ENCODE measurements around the gene ROM1. TPM values are rescaled to one million over a fixed set of nuclear protein-coding genes. Genes with fewer than 3 reads are reported as not detected.

ROM1 gene
- total RNA-seq, 4 donors from 2014 or later = 3.0 to 18.3 (median 10.7) TPM

DNA sequence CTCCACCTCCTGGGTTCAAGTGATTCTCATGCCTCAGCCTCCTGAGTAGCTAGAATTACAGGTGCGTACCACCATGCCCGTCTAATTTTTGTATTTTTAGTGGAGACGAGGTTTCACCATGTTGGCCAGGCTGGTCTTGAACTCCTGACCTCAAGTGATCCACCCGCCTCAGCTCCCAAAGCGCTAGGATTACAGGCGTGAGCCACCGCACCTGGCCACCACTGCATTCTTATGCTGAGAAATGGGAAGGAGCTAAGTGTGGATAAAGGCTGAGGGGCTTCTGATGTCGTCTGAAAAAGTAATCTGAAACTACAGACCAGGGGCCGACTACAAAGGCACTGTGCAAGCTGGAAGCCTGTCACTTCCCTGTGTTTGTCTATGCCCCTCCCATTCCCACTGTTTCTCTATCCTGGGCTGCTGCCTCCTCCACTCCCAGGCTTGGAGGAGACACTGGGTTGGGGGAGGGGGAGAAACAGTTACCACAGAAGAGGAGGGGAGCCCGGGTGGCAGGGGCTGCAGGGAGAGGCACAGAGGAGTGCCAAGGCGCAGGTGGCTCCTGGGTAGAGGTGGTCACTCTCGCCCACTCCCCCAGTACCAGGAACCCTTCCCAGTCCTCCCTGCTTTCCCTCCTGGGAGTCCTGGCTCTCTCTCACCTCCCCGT, 8.5 kb upstream of the ROM1 start:
- H3K36me3 ChIP-seq = peaks cover 0 to 60% of the 10 kb centered on the region in 2 donors
- TF ChIP-seq CTCF (IDR thresholded peaks at IDR 0.05) (no peak), EP300 (IDR thresholded peaks at IDR 0.05) (no peak), POLR2A (IDR thresholded peaks at IDR 0.05) (no peak), POLR2AphosphoS5 (IDR thresholded peaks at IDR 0.05) (no peak)
- WGBS, 2 donors (ENCODE audit: low coverage in 1 of 2) = 74 to 80% methylated on average over 7 to 8 of the region's 13 CpGs

DNA sequence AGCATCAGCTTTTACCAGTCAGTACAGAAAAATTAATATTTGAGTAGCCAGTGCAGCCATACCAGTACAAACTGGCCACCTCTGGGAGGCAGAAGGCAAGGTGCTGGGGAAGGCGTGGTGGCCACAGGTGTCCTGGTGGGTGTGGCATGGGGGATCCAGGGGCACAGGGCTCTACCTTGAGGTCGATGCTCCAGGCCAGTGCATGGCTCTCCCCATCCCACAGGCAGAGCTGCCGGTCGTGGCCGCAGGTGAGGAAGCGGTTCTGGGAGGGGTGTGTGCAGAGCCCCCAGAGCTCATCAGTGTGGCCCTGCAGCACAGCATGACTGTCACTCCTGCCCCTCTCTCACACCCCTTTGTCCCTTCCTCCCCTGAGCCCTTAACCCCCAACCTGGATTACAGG, 7.6 kb upstream of the ROM1 start:
- Histone ChIP-seq H3K27me3 (no peaks in the 10 kb centered on the region), H3K4me3 (no peak overlapping the region), H3K27ac (no peak overlapping the region), H3K4me1 (peaks cover 0 to 36% (median 6%) of the 10 kb centered on the region in 3 donors), H3K36me3 (peaks cover 0 to 69% of the 10 kb centered on the region in 2 donors), H3K9me3 (no peaks in the 10 kb centered on the region)
- 83 to 90% methylated on average over 2 to 6 of the region's 6 CpGs for WGBS, 2 donors (ENCODE audit: low coverage in 1 of 2)
- no peak for ATAC-seq
- TF ChIP-seq POLR2A (IDR thresholded peaks at IDR 0.05) (no peak), POLR2AphosphoS5 (IDR thresholded peaks at IDR 0.05) (no peak), EP300 (IDR thresholded peaks at IDR 0.05) (no peak), CTCF (IDR thresholded peaks at IDR 0.05) (no peak)

More for the DNA sequence above, 8.5 kb upstream of the ROM1 start:
- H3K9me3 ChIP-seq = no peaks in the 10 kb centered on the region
- H3K4me3 ChIP-seq = no peak overlapping the region
- no peaks in the 10 kb centered on the region for H3K27me3 ChIP-seq
- no peak for ATAC-seq
- H3K27ac ChIP-seq = no peak overlapping the region
- peaks cover 3 to 36% (median 12%) of the 10 kb centered on the region in 3 donors for H3K4me1 ChIP-seq

- peaks cover 0 to 73% of the 10 kb centered on the region in 2 donors for H3K36me3 ChIP-seq
- no CpG with 5 or more reads among the region's 15 CpGs for WGBS, 2 donors (ENCODE audit: low coverage in 1 of 2)
These were observed 7.2 kb upstream of the ROM1 start for GRCh38 chr11:62605902-62606301.

DNA sequence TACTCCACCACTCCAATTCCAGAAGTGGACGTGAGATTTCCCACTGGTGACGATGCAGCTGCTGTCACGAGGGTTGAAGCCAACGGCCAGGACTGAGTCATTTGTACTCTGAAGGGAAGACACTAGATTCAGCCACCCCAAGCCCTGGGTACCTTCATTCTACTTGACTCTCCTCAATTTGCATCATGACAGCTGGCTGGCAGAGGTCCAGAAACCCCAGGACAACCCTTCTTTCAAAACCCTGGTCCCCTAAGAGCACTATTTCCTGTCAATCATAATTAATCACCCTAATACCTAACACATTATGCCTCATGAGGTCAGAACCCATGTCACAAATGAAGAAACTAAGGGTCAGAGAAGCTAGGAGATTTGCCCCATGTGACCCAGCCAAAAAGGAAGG, 5.3 kb upstream of the ROM1 start:
- ATAC-seq = no peak
- WGBS, 2 donors (ENCODE audit: low coverage in 1 of 2) = 63% methylated on average over 3 of the region's 4 CpGs; no CpG with 5 or more reads in 1 of the 2 donors
- Histone ChIP-seq H3K27ac (no peak overlapping the region), H3K9me3 (no peaks in the 10 kb centered on the region), H3K4me1 (peaks cover 2 to 45% (median 15%) of the 10 kb centered on the region in 3 donors), H3K36me3 (peaks cover 0 to 75% of the 10 kb centered on the region in 2 donors), H3K4me3 (no peak overlapping the region), H3K27me3 (no peaks in the 10 kb centered on the region)
- TF ChIP-seq EP300 (IDR thresholded peaks at IDR 0.05) (no peak), POLR2AphosphoS5 (IDR thresholded peaks at IDR 0.05) (no peak), POLR2A (IDR thresholded peaks at IDR 0.05) (no peak), CTCF (IDR thresholded peaks at IDR 0.05) (no peak)

More at GRCh38 chr11:62605902-62606301, 7.2 kb upstream of the ROM1 start:
- Histone ChIP-seq H3K9me3 (no peaks in the 10 kb centered on the region), H3K27me3 (no peaks in the 10 kb centered on the region), H3K27ac (no peak overlapping the region), H3K4me1 (peaks cover 0 to 38% (median 7%) of the 10 kb centered on the region in 3 donors), H3K4me3 (no peak overlapping the region)
- no peak for ATAC-seq
- TF ChIP-seq POLR2A (IDR thresholded peaks at IDR 0.05) (no peak), EP300 (IDR thresholded peaks at IDR 0.05) (no peak), POLR2AphosphoS5 (IDR thresholded peaks at IDR 0.05) (no peak), CTCF (IDR thresholded peaks at IDR 0.05) (no peak)

GRCh38 chr11:62608776-62609175, 4.3 kb upstream of the ROM1 start:
- H3K4me3 ChIP-seq = no peak overlapping the region

More at GRCh38 chr11:62608776-62609175, 4.3 kb upstream of the ROM1 start:
- no peak for ATAC-seq
- Histone ChIP-seq H3K36me3 (peaks cover 0 to 73% of the 10 kb centered on the region in 2 donors), H3K27me3 (no peaks in the 10 kb centered on the region), H3K9me3 (no peaks in the 10 kb centered on the region), H3K4me1 (peaks cover 2 to 45% (median 21%) of the 10 kb centered on the region in 3 donors), H3K27ac (no peak overlapping the region)
- WGBS, 2 donors (ENCODE audit: low coverage in 1 of 2) = 93% methylated on average over 6 of the region's 12 CpGs; no CpG with 5 or more reads in 1 of the 2 donors
- no peak for TF ChIP-seq EP300 (IDR thresholded peaks at IDR 0.05)
- TF ChIP-seq POLR2AphosphoS5 (IDR thresholded peaks at IDR 0.05) = no peak
- no peak for TF ChIP-seq POLR2A (IDR thresholded peaks at IDR 0.05)
- no peak for TF ChIP-seq CTCF (IDR thresholded peaks at IDR 0.05)

All from gastroesophageal sphincter (tissue), 4 donors.